ENCODE data around the gene FBXL16.

DNA sequence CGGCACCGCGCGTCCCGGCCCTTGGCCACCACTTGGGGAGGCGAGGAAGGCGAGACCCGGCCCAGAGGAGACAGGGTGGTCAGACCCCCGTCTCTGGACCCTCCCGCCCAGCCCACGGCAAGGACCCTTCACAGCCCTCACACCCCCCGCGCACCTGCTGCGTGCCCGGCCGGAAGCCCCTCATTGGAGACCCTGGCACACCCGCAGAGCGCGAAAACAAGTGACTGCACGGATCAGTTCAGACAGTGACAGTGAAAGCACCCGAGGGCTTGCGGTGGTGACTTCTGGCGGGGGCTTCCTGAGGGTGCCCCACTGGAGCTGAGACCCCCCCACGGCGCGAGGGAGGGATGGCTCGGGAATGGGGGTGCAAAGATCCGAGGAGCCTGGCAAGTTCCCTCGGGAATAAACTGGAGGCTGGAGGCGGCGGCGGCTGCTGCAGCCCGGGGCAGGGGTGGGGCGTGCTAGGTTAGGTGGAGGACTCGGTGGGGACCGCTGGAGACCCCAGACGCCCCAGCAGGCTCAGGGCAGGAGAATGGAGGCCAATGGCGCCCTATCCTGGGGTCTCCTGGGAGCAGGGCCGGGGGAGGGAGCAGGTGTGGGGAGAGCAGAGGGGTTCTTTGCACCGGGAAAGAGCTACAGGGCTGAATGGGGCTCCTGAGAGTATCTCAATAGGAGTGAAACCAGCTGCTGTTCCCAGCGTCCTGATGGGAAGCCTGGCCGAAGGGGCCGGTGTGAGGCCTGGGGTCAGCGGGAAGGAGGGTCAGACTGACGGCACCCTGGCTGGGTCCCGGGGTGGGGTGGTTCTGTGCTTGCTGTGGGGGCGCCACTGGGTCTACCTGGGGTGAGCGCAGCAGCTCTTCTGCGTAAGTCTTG lies 824 bp upstream of the FBXL16 start:
- TF ChIP-seq, protein P1, sequence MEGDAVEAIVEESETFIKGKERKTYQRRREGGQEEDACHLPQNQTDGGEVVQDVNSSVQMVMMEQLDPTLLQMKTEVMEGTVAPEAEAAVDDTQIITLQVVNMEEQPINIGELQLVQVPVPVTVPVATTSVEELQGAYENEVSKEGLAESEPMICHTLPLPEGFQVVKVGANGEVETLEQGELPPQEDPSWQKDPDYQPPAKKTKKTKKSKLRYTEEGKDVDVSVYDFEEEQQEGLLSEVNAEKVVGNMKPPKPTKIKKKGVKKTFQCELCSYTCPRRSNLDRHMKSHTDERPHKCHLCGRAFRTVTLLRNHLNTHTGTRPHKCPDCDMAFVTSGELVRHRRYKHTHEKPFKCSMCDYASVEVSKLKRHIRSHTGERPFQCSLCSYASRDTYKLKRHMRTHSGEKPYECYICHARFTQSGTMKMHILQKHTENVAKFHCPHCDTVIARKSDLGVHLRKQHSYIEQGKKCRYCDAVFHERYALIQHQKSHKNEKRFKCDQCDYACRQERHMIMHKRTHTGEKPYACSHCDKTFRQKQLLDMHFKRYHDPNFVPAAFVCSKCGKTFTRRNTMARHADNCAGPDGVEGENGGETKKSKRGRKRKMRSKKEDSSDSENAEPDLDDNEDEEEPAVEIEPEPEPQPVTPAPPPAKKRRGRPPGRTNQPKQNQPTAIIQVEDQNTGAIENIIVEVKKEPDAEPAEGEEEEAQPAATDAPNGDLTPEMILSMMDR (IDR thresholded peaks at IDR 0.05; ENCODE audit: low read length), result no peak
- TF ChIP-seq EZH2 (IDR thresholded peaks at IDR 0.05; ENCODE audit: borderline replicate concordance, low read length), result no peak

All from OCI-LY1 (cell line).